ENCODE data around the gene IL1RAP.

The IL1RAP gene

DNA sequence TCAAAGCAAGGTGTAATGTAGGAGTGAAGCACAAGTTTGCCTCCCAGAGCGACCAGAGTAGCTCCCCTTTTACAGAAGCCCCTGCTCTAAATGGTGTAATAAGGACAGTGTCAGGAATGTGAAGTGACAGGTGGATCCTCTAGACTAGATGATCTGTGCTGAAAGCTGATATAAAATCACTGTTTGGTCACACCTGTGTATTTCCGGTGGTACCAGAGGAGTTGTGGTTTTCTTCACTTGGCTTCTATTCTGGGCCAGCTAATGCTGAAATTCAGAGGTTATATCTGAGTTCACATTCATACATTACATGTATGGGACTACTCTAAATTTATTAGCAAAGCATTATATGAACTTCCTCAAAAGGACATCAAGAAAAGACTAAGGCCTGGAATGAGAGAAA, 117.4 kb downstream of the IL1RAP start:
- TF ChIP-seq, protein P1, sequence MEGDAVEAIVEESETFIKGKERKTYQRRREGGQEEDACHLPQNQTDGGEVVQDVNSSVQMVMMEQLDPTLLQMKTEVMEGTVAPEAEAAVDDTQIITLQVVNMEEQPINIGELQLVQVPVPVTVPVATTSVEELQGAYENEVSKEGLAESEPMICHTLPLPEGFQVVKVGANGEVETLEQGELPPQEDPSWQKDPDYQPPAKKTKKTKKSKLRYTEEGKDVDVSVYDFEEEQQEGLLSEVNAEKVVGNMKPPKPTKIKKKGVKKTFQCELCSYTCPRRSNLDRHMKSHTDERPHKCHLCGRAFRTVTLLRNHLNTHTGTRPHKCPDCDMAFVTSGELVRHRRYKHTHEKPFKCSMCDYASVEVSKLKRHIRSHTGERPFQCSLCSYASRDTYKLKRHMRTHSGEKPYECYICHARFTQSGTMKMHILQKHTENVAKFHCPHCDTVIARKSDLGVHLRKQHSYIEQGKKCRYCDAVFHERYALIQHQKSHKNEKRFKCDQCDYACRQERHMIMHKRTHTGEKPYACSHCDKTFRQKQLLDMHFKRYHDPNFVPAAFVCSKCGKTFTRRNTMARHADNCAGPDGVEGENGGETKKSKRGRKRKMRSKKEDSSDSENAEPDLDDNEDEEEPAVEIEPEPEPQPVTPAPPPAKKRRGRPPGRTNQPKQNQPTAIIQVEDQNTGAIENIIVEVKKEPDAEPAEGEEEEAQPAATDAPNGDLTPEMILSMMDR (conservative IDR thresholded peaks at IDR 0.05; ENCODE audit: low read depth, low read length): no peak

DNA sequence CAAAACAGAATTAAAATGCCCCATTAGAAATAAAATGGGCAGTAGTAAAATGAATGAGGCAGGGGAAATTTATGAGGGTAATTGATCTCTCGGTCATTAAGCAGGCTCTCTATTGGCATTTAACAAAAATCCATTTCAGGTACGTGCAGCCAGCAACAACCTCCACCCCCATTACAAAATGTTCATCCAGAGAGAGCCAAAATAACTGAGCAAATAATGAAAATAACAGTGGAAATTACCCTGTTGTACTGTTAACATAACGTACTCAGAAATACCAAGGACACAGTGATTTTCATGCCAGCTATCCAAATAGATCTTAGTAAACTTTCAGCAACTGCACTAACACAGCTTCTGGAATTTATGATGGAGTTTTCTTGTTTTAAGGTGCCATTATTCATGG, 127.7 kb downstream of the IL1RAP start:
- Histone ChIP-seq H3K4me1 (ENCODE audit: low read depth, poor library complexity, severe bottlenecking) (no peaks in the 10 kb centered on the region), H3K27me3 (ENCODE audit: insufficient read depth, low read depth) (no peaks in the 10 kb centered on the region), H3K9ac (no peak overlapping the region), H3K4me2 (no peak overlapping the region), H2AFZ (ENCODE audit: low read depth) (no peak overlapping the region), H3K4me3 (IDR thresholded peaks at IDR 0.05; ENCODE audit: insufficient read depth, low read depth, low read length) (no peak overlapping the region), H3K27ac (no peak overlapping the region), H3K79me2 (ENCODE audit: insufficient read depth, low read depth) (no peaks in the 10 kb centered on the region), H4K20me1 (ENCODE audit: insufficient read depth) (no peaks in the 10 kb centered on the region), H3K36me3 (ENCODE audit: insufficient read depth) (no peaks in the 10 kb centered on the region)
- TF ChIP-seq, protein P1 (conservative IDR thresholded peaks at IDR 0.05; ENCODE audit: low read depth, low read length): no peak

More for the DNA sequence above, 117.4 kb downstream of the IL1RAP start:
- no peaks in the 10 kb centered on the region for H3K4me1 ChIP-seq (ENCODE audit: low read depth, poor library complexity, severe bottlenecking)
- no peaks in the 10 kb centered on the region for H3K79me2 ChIP-seq (ENCODE audit: insufficient read depth, low read depth)
- no peak overlapping the region for H3K4me3 ChIP-seq (IDR thresholded peaks at IDR 0.05; ENCODE audit: insufficient read depth, low read depth, low read length)
- no peaks in the 10 kb centered on the region for H4K20me1 ChIP-seq (ENCODE audit: insufficient read depth)
- H3K9ac ChIP-seq: no peak overlapping the region
- H3K4me2 ChIP-seq: no peak overlapping the region
- no peaks in the 10 kb centered on the region for H3K27me3 ChIP-seq (ENCODE audit: insufficient read depth, low read depth)
- no peak overlapping the region for H3K27ac ChIP-seq
- H3K36me3 ChIP-seq (ENCODE audit: insufficient read depth): no peaks in the 10 kb centered on the region
- H2AFZ ChIP-seq (ENCODE audit: low read depth): no peak overlapping the region

DNA sequence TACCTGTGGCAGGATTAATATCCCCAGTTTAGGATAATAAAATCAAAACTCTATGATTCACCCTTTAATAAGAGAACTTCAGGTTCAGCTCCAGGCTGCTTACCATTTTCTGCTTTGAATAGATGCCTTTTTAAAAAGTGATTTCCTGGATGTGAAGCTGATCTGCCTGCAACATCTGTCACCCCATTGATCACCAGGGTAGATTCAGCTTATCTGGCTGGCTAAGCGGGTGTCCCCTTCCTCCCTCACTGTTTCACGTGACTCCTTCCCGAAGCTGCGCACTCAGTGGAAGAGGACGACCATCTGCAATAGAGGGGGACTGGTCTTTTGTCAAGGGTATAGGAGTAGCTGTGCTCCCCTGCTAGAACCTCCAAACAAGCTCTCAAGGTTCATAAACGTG, 128.1 kb downstream of the IL1RAP start:
- Histone ChIP-seq H2AFZ (ENCODE audit: low read depth) (no peak overlapping the region), H3K4me2 (no peak overlapping the region), H3K27me3 (ENCODE audit: insufficient read depth, low read depth) (no peaks in the 10 kb centered on the region), H3K9ac (no peak overlapping the region), H3K79me2 (ENCODE audit: insufficient read depth, low read depth) (no peaks in the 10 kb centered on the region), H3K4me3 (IDR thresholded peaks at IDR 0.05; ENCODE audit: insufficient read depth, low read depth, low read length) (no peak overlapping the region), H3K27ac (no peak overlapping the region), H3K36me3 (ENCODE audit: insufficient read depth) (no peaks in the 10 kb centered on the region), H4K20me1 (ENCODE audit: insufficient read depth) (no peaks in the 10 kb centered on the region), H3K4me1 (ENCODE audit: low read depth, poor library complexity, severe bottlenecking) (no peaks in the 10 kb centered on the region)
- TF ChIP-seq, protein P1 (conservative IDR thresholded peaks at IDR 0.05; ENCODE audit: low read depth, low read length): no peak

DNA sequence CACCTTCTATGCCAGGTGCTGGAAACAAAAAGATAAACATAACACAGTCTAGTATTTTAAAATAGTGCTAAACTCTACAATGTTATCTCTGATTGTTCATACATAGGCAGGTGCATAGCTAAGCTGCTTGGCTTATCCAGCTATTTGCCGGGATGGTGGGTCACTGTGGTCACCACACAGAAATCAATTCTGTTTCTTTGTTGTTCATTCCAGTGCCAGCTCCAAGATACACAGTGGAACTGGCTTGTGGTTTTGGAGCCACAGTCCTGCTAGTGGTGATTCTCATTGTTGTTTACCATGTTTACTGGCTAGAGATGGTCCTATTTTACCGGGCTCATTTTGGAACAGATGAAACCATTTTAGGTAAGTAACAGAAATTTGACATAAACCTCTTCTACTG, 130.2 kb downstream of the IL1RAP start:
- H4K20me1 ChIP-seq (ENCODE audit: insufficient read depth): no peaks in the 10 kb centered on the region
- H3K79me2 ChIP-seq (ENCODE audit: insufficient read depth, low read depth): no peaks in the 10 kb centered on the region
- no peak overlapping the region for H3K27ac ChIP-seq
- H3K4me3 ChIP-seq (IDR thresholded peaks at IDR 0.05; ENCODE audit: insufficient read depth, low read depth, low read length): no peak overlapping the region
- no peaks in the 10 kb centered on the region for H3K27me3 ChIP-seq (ENCODE audit: insufficient read depth, low read depth)
- H3K4me2 ChIP-seq: no peak overlapping the region
- no peak overlapping the region for H2AFZ ChIP-seq (ENCODE audit: low read depth)
- no peaks in the 10 kb centered on the region for H3K4me1 ChIP-seq (ENCODE audit: low read depth, poor library complexity, severe bottlenecking)
- TF ChIP-seq, protein P1 (conservative IDR thresholded peaks at IDR 0.05; ENCODE audit: low read depth, low read length): no peak
- H3K36me3 ChIP-seq (ENCODE audit: insufficient read depth): no peaks in the 10 kb centered on the region
- no peak overlapping the region for H3K9ac ChIP-seq

Data from KMS-11 (cell line).